GM12878 (cell line): ENCODE measurements around the gene JPT1. TPM values are rescaled to one million over a fixed set of nuclear protein-coding genes. Genes with fewer than 3 reads are reported as not detected.
A peak's percentile ranks its signal among the peaks of the same experiment; 100 is the strongest.

ENCODE experiments used
- ATAC-seq: fragments of 200-7000 bp; cut with Tn5 transposase; 3 replicates; pipeline ENCODE4 v1.9.1; 2020; ENCODE audit warnings: mild to moderate bottlenecking, moderate library complexity
- BruUV-seq: library from RNA; stranded (reverse); fragments of 400-500 nt; replicated peaks from 2 replicates; lab custom pipeline; 2021; lab: Mats Ljungman, UMichigan
- CTCF ChIA-PET: fragments of 300-600 bp; sonication (Branson Sonifier 250); formaldehyde crosslinking; extraction: SDS; loops from one replicate; lab custom pipeline; 2021; ENCODE audit warnings: inconsistent platforms; lab: Yijun Ruan, JAX
- POLR2A ChIA-PET: fragments of 350-600 bp; formaldehyde crosslinking; extraction: SDS; loops from one replicate; lab custom pipeline; 2021; ENCODE audit warnings: inconsistent platforms; lab: Charles Lee
- RAD21 ChIA-PET: fragments of 300-600 bp; sonication (Branson Sonifier 250); formaldehyde crosslinking; loops from one replicate; lab custom pipeline; 2023; ENCODE audit warnings: antibody characterized with exemption; ENCODE audit not compliant: unreplicated experiment; lab: Charles Lee
- SMC1A ChIA-PET: fragments of 300-600 bp; sonication (Branson Sonifier 250); formaldehyde crosslinking; loops from one replicate; lab custom pipeline; 2023; ENCODE audit not compliant: unreplicated experiment, uncharacterized antibody; lab: Charles Lee
- DNase-seq: peaks from one replicate; pipeline ENCODE4 v3.0.0-alpha.2; 2011; ENCODE audit warnings: low read depth, low spot score
- FAIRE-seq: peaks from 3 replicates; lab custom pipeline; 2011; peaks lifted over from hg19 to GRCh38; lab: Jason Lieb, UNC
- H2AFZ ChIP-seq: 2 replicates; pipeline ENCODE4 v1.6.0; 2011; ENCODE audit warnings: low read depth, low read length, control low read depth; ENCODE audit not compliant: control insufficient read depth
- H3K27ac ChIP-seq: 2 replicates; pipeline ENCODE4 v1.5.1; 2011; ENCODE audit warnings: control low read depth; ENCODE audit not compliant: control insufficient read depth, insufficient read depth
- H3K27me3 ChIP-seq, 2 experiments: replicated peaks in 1 of 2; 2 replicates each; pipeline versions ENCODE4 v1.6.0 to v1.6.1; 2011; ENCODE audit warnings: low read length in 1 of 2; ENCODE audit not compliant: control insufficient read depth in 2 of 2, insufficient read depth in 2 of 2
- H3K36me3 ChIP-seq, 2 experiments: 2 replicates each; pipeline ENCODE4 v1.5.1; 2011; ENCODE audit warnings: low read length in 1 of 2; ENCODE audit not compliant: control insufficient read depth in 2 of 2, insufficient read depth in 2 of 2
- H3K4me1 ChIP-seq: 2 replicates; pipeline ENCODE4 v1.6.1; 2011; ENCODE audit warnings: mild to moderate bottlenecking, low read length, moderate library complexity, mixed read lengths; ENCODE audit not compliant: control insufficient read depth, insufficient read depth
- H3K4me2 ChIP-seq: 2 replicates; pipeline ENCODE4 v1.6.0; 2011; ENCODE audit warnings: control low read depth; ENCODE audit not compliant: control insufficient read depth, insufficient read depth
- H3K4me3 ChIP-seq: fragments of 200-600 bp; sonication (generic); 2 replicates; pipeline ENCODE4 v1.5.1; 2016
- H3K79me2 ChIP-seq: 2 replicates; pipeline ENCODE4 v1.6.0; 2011; ENCODE audit warnings: low read length; ENCODE audit not compliant: control insufficient read depth, insufficient read depth
- H3K9ac ChIP-seq: 2 replicates; pipeline ENCODE4 v1.8.0; 2011; ENCODE audit warnings: low read length, control low read depth, mixed read lengths; ENCODE audit not compliant: control insufficient read depth, insufficient read depth
- H3K9me3 ChIP-seq: replicated peaks from 3 replicates; pipeline ENCODE4 v1.5.1; 2011; ENCODE audit warnings: mild to moderate bottlenecking, low read length; ENCODE audit not compliant: control insufficient read depth, insufficient read depth
- H4K20me1 ChIP-seq: 2 replicates; pipeline ENCODE4 v1.6.0; 2011; ENCODE audit not compliant: control insufficient read depth, insufficient read depth
- BACH1 ChIP-seq: fragments of 450-650 bp; IDR thresholded peaks from 2 replicates; pipeline ENCODE4 v1.6.1; 2017; ENCODE audit warnings: mild to moderate bottlenecking, borderline replicate concordance
- ZNF207 ChIP-seq: fragments of 450-650 bp; IDR thresholded peaks from 2 replicates; pipeline ENCODE4 v1.6.1; 2014; ENCODE audit warnings: antibody characterized with exemption, mild to moderate bottlenecking, borderline replicate concordance
- WGBS: methylation state at CpG from one replicate; pipeline ENCODE4 v1.1.6; 2016; ENCODE audit warnings: low lambda C conversion rate; ENCODE audit not compliant: insufficient replicate concordance, insufficient coverage; ENCODE audit errors: missing lambda C conversion rate; 5-methylcytosine and 5-hydroxymethylcytosine counted together
- in situ Hi-C: fragments of 300-500 bp; cut with MboI; formaldehyde crosslinking; loops from 9 replicates; pipeline ENCODE4 v1.14.3; 2018; ENCODE audit warnings: mixed read lengths
- intact Hi-C: fragments of 100-400 bp; cut with micrococcal nuclease; formaldehyde crosslinking; loops from one replicate; pipeline ENCODE4 v1.14.2; 2022; ENCODE audit not compliant: unreplicated experiment
- polyA plus RNA-seq, 11 experiments: library from polyadenylated mRNA; depleted of rRNA in 4 of 11; unstranded in 6 of 11; stranded (reverse) in 5 of 11; fragments of >200 nt; fragmentation: Nextera tagmentation in 4 of 11; fragmentation: Illumina TruSeq in 1 of 11; extraction: Ambion mirVana in 4 of 11; extraction: Trizol in 1 of 11; gene quantifications; 1 replicate in 1 of 11; 2 replicates in 10 of 11; pipeline versions ENCODE4 v1.2.1 to v1.2.3, GENCODE V29; 2011 to 2016; ENCODE audit warnings: inconsistent platforms in 2 of 11, missing spikeins in 2 of 11, low read depth in 1 of 11
- total RNA-seq, 4 experiments: library from RNA; depleted of rRNA in 3 of 4; stranded (reverse); fragments of >200 nt in 3 of 4; fragmentation: Illumina TruSeq in 1 of 4; extraction: Trizol in 1 of 4; gene quantifications; 2 replicates each; pipeline versions ENCODE4 v1.2.1 to v1.2.3, GENCODE V29; 2013 to 2021
- TF ChIP-seq, protein P1 (sequence below): IDR thresholded peaks from 2 replicates; pipeline ENCODE4 v1.6.1; 2011; ENCODE audit warnings: low read depth, low read length, improper control_type of control experiment, borderline replicate concordance
- TF ChIP-seq, protein P2 (sequence below): fragments of 450-650 bp; IDR thresholded peaks from 2 replicates; pipeline ENCODE4 v1.6.1; 2016; ENCODE audit warnings: mild to moderate bottlenecking

The JPT1 gene
- total and polyA plus RNA-seq, 10 of the 15 experiments (the other 5 are each of a cell fraction or from before 2014, with no cell fraction given), result 79.7 to 651 (median 323) TPM

DNA sequence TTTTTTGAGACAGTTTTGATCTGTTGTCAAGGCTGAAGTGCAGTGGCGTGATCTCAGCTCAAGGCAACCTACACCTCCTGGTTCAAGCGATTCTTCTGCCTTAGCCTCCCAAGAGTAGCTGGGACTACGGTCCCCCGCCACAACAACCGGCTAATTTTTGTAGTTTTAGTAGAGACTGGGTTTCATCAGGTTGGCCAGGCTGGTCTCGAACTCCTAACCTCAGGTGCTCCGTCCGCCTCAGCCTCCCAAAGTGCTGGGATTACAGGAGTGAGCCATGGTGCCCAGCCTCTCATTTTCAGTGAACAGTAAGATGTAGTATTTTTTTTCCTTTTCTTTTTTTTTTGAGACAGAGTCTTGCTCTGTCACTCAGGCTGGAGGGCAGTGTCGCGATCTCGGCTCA, 20.7 kb upstream of the JPT1 start:
- no peaks in the 10 kb centered on the region for H4K20me1 ChIP-seq
- peaks cover 7 to 34% of the 10 kb centered on the region in 2 experiments for H3K36me3 ChIP-seq
- H3K79me2 ChIP-seq, result peaks cover 44% of the 10 kb centered on the region
- ChIA-PET CTCF (interaction anchor here (1.5 to 10.6 kb wide), 5 partner anchors 44 to 213 kb away, joined by 3 to 199 read pairs (median 10); partner anchors contain the start of gene NT5C), RAD21 (interaction anchor here (1.2 to 2.8 kb wide), 3 partner anchors 25 to 214 kb away, joined by 3 to 11 read pairs (median 7); no protein-coding TSS in a partner anchor), SMC1A (interaction anchor here (1.4 to 3.5 kb wide), 2 partner anchors 61 to 105 kb away, joined by 3 to 26 read pairs; no protein-coding TSS in a partner anchor), POLR2A (interaction anchor here (0.6 to 1.3 kb wide), 3 partner anchors 8 to 20 kb away, joined by 3 to 4 read pairs (median 3); partner anchors contain the start of genes JPT1 and SUMO2)
- no peaks in the 10 kb centered on the region for H3K4me1 ChIP-seq
- no peak for TF ChIP-seq BACH1
- TF ChIP-seq, protein P1, sequence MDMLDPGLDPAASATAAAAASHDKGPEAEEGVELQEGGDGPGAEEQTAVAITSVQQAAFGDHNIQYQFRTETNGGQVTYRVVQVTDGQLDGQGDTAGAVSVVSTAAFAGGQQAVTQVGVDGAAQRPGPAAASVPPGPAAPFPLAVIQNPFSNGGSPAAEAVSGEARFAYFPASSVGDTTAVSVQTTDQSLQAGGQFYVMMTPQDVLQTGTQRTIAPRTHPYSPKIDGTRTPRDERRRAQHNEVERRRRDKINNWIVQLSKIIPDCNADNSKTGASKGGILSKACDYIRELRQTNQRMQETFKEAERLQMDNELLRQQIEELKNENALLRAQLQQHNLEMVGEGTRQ, result no peak
- TF ChIP-seq, protein P2, sequence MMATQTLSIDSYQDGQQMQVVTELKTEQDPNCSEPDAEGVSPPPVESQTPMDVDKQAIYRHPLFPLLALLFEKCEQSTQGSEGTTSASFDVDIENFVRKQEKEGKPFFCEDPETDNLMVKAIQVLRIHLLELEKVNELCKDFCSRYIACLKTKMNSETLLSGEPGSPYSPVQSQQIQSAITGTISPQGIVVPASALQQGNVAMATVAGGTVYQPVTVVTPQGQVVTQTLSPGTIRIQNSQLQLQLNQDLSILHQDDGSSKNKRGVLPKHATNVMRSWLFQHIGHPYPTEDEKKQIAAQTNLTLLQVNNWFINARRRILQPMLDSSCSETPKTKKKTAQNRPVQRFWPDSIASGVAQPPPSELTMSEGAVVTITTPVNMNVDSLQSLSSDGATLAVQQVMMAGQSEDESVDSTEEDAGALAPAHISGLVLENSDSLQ, result peak; percentile 11; the same call in 1 of the 2 replicates
- TF ChIP-seq ZNF207, result no peak
- no peak overlapping the region for H3K27ac ChIP-seq
- no peak for ATAC-seq
- no TSS peak for BruUV-seq
- no peak for DNase-seq
- no peak overlapping the region for H3K9ac ChIP-seq
- no peak overlapping the region for H2AFZ ChIP-seq
- intact Hi-C loops, result no loop called here
- 96% methylated on average over 11 of the region's 11 CpGs for WGBS
- no peak overlapping the region for H3K4me2 ChIP-seq
- no peaks in the 10 kb centered on the region for H3K27me3 ChIP-seq
- FAIRE-seq, result no peak
- in situ Hi-C loops, result no loop called here
- H3K4me3 ChIP-seq, result no peak overlapping the region
- H3K9me3 ChIP-seq, result no peaks in the 10 kb centered on the region
